Measurements from ENCODE around the gene TH.

- TF ChIP-seq CTCF (IDR thresholded peaks at IDR 0.05) (no peak), POLR2AphosphoS5 (IDR thresholded peaks at IDR 0.05) (no peak)
Measured at GRCh38 chr11:2136952-2137201, 34.7 kb downstream of the TH start.
